Activated CD4-positive, alpha-beta memory T cell treated with anti-CD3 and anti-CD28 coated beads for 36 hours (primary cell): ENCODE measurements around the gene IGSF9. TPM values are rescaled to one million over a fixed set of nuclear protein-coding genes. Genes with fewer than 3 reads are reported as not detected.

ENCODE experiments used
- CTCF ChIA-PET: fragments of 350-600 bp; sonication (Branson Sonifier 250); formaldehyde crosslinking; loops from one replicate; lab custom pipeline; 2021; ENCODE audit warnings: antibody characterized with exemption, inconsistent platforms; lab: Charles Lee
- POLR2A ChIA-PET: fragments of 350-600 bp; sonication (Branson Sonifier 250); formaldehyde crosslinking; loops from one replicate; lab custom pipeline; 2021; ENCODE audit warnings: antibody characterized with exemption; lab: Charles Lee
- DNase-seq: peaks from one replicate; pipeline ENCODE4 v3.0.0-alpha.2; 2020
- H3K27ac Mint-ChIP-seq: one replicate; pipeline ENCODE4 v1.8.0; 2021; ENCODE audit warnings: mixed read lengths
- H3K27me3 Mint-ChIP-seq: one replicate; pipeline ENCODE4 v1.8.0; 2021; ENCODE audit warnings: mixed read lengths
- H3K36me3 Mint-ChIP-seq: one replicate; pipeline ENCODE4 v1.8.0; 2021; ENCODE audit warnings: mixed read lengths
- H3K4me1 Mint-ChIP-seq: one replicate; pipeline ENCODE4 v1.8.0; 2021; ENCODE audit warnings: low read depth, mixed read lengths
- H3K4me3 Mint-ChIP-seq: one replicate; pipeline ENCODE4 v1.8.0; 2021; ENCODE audit warnings: mild to moderate bottlenecking, mixed read lengths
- H3K9me3 Mint-ChIP-seq: one replicate; pipeline ENCODE4 v1.8.0; 2021; ENCODE audit warnings: mixed read lengths
- intact Hi-C: fragments of 100-400 bp; cut with micrococcal nuclease; formaldehyde crosslinking; loops from one replicate; pipeline ENCODE4 v1.15.1; 2023
- total RNA-seq, 2 experiments: library from RNA; stranded (reverse); gene quantifications; one replicate each; pipeline ENCODE4 v1.2.3, GENCODE V29; 2021

IGSF9 gene
- total RNA-seq, 2 experiments from 2014 or later, result 0.05 TPM; not detected in 1

DNA sequence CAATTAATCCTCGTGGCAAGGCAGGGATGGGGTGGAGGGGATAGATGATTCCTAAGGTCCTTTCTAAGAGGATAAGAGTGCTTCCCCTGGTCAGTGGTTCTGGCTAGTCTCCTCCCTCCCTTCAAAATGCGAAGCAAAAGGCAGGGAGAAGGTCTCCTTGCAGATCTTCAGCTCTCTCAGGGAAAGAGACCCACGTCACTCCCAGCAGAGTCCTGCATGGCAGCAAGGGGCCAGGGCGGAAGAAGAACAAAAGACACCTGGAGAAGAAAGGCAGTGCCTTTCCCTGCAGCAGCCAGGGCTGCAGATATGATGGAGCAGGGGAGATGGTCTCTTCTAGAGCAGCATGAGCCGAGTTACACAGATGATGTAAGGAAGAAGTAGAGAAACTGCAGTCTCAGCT lies 38.3 kb upstream of the IGSF9 start:
- Mint-ChIP-seq H3K36me3 (no peaks in the 10 kb centered on the region), H3K4me3 (no peak overlapping the region), H3K27me3 (peaks cover 25% of the 10 kb centered on the region), H3K9me3 (no peaks in the 10 kb centered on the region), H3K4me1 (no peaks in the 10 kb centered on the region), H3K27ac (no peak overlapping the region)
- intact Hi-C loops, result no loop called here
- DNase-seq, result no peak
- CTCF ChIA-PET, result no interaction called here
- POLR2A ChIA-PET, result no interaction called here

DNA sequence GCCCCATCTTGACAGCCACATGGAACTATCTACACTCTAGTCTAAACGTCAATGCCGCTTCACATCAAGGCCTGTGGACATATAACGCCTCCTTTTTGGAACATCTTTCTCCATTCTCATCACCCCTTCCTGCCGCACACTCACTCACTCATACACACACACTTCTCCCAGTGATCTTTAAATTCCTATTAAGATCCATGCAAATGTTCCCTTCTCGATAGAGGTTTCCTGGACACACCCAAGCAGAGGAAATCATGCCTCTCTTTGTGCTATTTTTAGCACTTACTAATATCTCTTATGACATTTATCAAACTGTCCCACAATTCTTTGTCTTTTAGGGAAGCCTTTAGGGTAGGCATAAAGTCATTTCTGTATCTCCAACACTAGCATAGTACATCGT lies 36.9 kb upstream of the IGSF9 start:
- CTCF ChIA-PET, result no interaction called here
- H3K27me3 Mint-ChIP-seq, result peaks cover 30% of the 10 kb centered on the region
- intact Hi-C loops, result no loop called here

DNA sequence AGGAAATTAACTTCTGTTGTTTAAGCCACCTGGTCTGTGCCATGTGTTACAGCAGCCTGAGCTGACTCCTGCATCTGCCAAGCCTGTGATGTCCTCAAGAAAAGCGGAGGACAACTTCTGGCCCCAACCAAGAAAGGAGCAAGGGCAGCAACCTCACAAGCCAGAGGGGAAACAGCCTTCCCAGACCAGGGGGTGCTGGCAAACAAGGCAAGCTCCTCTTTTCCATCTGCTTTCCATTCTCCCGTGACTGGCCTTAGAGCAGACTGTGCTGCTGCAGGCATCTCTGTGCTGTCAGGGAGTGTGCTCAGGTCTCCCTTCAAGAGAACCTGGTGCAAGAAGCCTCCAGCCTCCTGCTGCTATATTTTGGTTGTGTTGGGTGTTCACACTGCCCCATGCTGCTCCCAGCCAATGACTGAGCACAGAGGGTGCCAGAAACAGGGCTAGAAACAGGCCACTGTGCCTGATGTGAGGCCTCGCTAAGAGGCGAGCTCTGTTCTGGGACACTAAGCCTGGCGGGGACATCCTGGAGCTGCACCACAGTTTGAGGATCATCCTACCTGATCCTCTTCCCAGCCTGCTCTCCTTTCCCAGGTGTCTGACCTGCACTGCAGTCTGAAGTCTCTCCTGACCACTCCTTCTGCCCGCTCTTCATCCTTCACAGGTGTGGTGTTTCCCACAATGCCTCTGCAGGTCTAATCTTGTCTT lies 36.1 kb upstream of the IGSF9 start:
- Mint-ChIP-seq H3K9me3 (no peaks in the 10 kb centered on the region), H3K4me1 (no peaks in the 10 kb centered on the region), H3K36me3 (no peaks in the 10 kb centered on the region), H3K27me3 (peaks cover 30% of the 10 kb centered on the region), H3K4me3 (no peak overlapping the region), H3K27ac (no peak overlapping the region)
- DNase-seq, result no peak
- ChIA-PET CTCF (no interaction called here), POLR2A (no interaction called here)
- intact Hi-C loops, result no loop called here

More for the DNA sequence above, 36.9 kb upstream of the IGSF9 start:
- no peak overlapping the region for H3K27ac Mint-ChIP-seq
- POLR2A ChIA-PET, result no interaction called here
- H3K9me3 Mint-ChIP-seq, result no peaks in the 10 kb centered on the region
- no peaks in the 10 kb centered on the region for H3K4me1 Mint-ChIP-seq
- H3K4me3 Mint-ChIP-seq, result no peak overlapping the region
- H3K36me3 Mint-ChIP-seq, result no peaks in the 10 kb centered on the region
- DNase-seq, result no peak

GRCh38 chr1:159980786-159981185 lies 35.4 kb upstream of the IGSF9 start:
- Mint-ChIP-seq H3K9me3 (no peaks in the 10 kb centered on the region), H3K36me3 (no peaks in the 10 kb centered on the region), H3K27ac (no peak overlapping the region), H3K27me3 (peaks cover 29% of the 10 kb centered on the region), H3K4me1 (no peaks in the 10 kb centered on the region), H3K4me3 (no peak overlapping the region)
- intact Hi-C loops, result no loop called here
- ChIA-PET POLR2A (no interaction called here), CTCF (no interaction called here)
- no peak for DNase-seq

GRCh38 chr1:159980076-159980475 lies 34.7 kb upstream of the IGSF9 start:
- no peaks in the 10 kb centered on the region for H3K4me1 Mint-ChIP-seq
- H3K27me3 Mint-ChIP-seq, result peaks cover 29% of the 10 kb centered on the region
- intact Hi-C loops, result no loop called here
- POLR2A ChIA-PET, result no interaction called here
- H3K27ac Mint-ChIP-seq, result no peak overlapping the region
- DNase-seq, result no peak
- CTCF ChIA-PET, result no interaction called here
- no peak overlapping the region for H3K4me3 Mint-ChIP-seq
- no peaks in the 10 kb centered on the region for H3K36me3 Mint-ChIP-seq
- H3K9me3 Mint-ChIP-seq, result no peaks in the 10 kb centered on the region

- DNase-seq, result no peak
- CTCF ChIA-PET, result interaction anchor here (0.6 to 0.8 kb wide), 3 partner anchors 27 to 79 kb away, joined by 3 to 5 read pairs (median 3); no protein-coding TSS in a partner anchor
- Mint-ChIP-seq H3K4me1 (no peaks in the 10 kb centered on the region), H3K27ac (no peak overlapping the region), H3K4me3 (no peak overlapping the region), H3K36me3 (no peaks in the 10 kb centered on the region), H3K9me3 (no peaks in the 10 kb centered on the region), H3K27me3 (peaks cover 26% of the 10 kb centered on the region)
- intact Hi-C loops, result no loop called here
- POLR2A ChIA-PET, result no interaction called here
Observed at GRCh38 chr1:159979257-159979656, 33.8 kb upstream of the IGSF9 start.

DNA sequence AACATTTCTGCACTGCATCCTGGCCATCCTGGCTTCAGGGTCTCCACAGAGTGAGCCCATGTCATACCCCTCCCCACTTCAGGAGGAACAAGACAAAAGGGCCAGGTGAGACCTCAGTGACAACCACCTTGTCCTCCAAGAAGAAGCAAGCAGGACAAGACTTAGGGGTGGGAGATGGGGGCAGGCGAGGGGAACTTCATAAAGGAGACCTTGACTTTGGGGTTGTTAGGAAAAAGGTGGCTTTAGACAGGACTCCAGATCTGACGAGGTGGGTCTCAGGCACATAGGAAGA lies 32.6 kb upstream of the IGSF9 start:
- H3K27me3 Mint-ChIP-seq, result peaks cover 24% of the 10 kb centered on the region
- CTCF ChIA-PET, result no interaction called here
- no peaks in the 10 kb centered on the region for H3K4me1 Mint-ChIP-seq
- H3K4me3 Mint-ChIP-seq, result no peak overlapping the region
- POLR2A ChIA-PET, result no interaction called here
- H3K9me3 Mint-ChIP-seq, result no peaks in the 10 kb centered on the region
- no peaks in the 10 kb centered on the region for H3K36me3 Mint-ChIP-seq
- intact Hi-C loops, result no loop called here
- no peak for DNase-seq
- no peak overlapping the region for H3K27ac Mint-ChIP-seq

- no peaks in the 10 kb centered on the region for H3K9me3 Mint-ChIP-seq
- intact Hi-C loops, result no loop called here
- CTCF ChIA-PET, result interaction anchor here (0.6 kb wide), 1 partner anchor 33 kb away, joined by 3 read pairs; no protein-coding TSS in a partner anchor
- H3K4me1 Mint-ChIP-seq, result no peaks in the 10 kb centered on the region
- no peak overlapping the region for H3K4me3 Mint-ChIP-seq
- H3K27ac Mint-ChIP-seq, result no peak overlapping the region
- no peaks in the 10 kb centered on the region for H3K36me3 Mint-ChIP-seq
- peaks cover 23% of the 10 kb centered on the region for H3K27me3 Mint-ChIP-seq
- POLR2A ChIA-PET, result no interaction called here
- DNase-seq, result no peak
Observed at GRCh38 chr1:159977364-159978106, 32.1 kb upstream of the IGSF9 start.

DNA sequence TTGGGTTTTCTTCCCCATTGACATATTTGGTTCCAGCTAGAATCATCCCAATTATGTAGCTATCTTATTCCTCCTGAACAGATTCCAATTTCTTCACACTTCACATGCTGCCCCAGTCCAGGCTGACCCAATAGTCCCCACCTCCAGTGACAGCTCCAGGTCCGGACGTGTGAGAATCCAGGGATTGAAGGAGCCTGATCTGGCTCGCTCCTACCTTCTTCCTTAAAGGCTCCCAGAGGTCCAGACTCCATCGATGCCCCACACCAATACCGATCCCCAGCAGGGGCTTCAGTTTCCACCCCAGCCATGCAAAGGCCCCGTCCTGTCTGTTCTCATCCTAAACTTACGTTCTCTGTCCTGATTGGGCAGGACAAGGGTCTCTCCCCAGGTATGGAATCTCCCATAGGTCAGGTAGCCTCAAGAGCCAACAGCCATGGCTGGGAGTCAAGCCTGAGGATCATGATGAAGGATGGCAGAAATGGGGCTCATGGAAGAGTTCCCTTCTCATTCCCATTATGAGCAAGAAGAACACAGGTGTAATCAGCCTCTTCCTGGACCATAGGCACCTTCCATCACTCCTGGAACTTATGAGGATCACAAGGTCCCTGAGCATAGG lies 29.0 kb upstream of the IGSF9 start:
- no peak for DNase-seq

DNA sequence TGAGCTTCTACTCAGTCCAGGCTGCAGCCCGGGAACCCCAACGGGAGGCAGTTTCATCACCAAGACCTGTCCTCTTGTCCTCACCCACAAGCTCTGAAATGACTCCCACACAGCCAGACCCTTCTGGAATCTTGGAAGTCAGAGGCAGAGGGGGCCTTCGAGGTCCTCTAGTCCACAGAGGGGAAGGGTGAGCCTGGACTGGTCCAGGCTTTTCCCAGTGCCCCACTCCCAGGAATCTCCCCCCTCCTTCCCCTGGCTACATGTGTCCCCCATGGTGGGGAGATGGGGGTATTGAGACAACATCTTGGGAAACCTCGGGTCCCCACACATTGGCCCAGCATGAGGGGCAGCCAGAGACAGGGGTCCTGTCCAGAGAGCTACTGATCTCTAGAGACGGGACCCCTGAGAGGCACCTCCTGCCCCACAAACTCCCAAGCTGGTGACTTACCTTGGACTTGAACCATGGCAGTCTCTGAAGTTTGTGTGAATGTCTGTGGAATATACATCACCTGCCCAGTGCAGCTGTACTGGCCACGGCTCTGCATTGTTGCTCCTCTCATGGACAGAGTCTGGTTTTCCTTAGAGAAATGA lies 28.0 kb upstream of the IGSF9 start:
- Mint-ChIP-seq H3K36me3 (no peaks in the 10 kb centered on the region), H3K27ac (no peak overlapping the region), H3K4me3 (no peak overlapping the region), H3K27me3 (peaks cover 22% of the 10 kb centered on the region), H3K4me1 (no peaks in the 10 kb centered on the region), H3K9me3 (no peaks in the 10 kb centered on the region)
- CTCF ChIA-PET, result interaction anchor here (3.7 kb wide), 1 partner anchor 33 kb away, joined by 23 read pairs; no protein-coding TSS in a partner anchor
- no peak for DNase-seq
- POLR2A ChIA-PET, result no interaction called here
- intact Hi-C loops, result no loop called here

More for the DNA sequence above, 29.0 kb upstream of the IGSF9 start:
- H3K4me3 Mint-ChIP-seq, result no peak overlapping the region
- intact Hi-C loops, result no loop called here
- POLR2A ChIA-PET, result no interaction called here
- H3K27ac Mint-ChIP-seq, result no peak overlapping the region
- H3K36me3 Mint-ChIP-seq, result no peaks in the 10 kb centered on the region
- H3K27me3 Mint-ChIP-seq, result peaks cover 20% of the 10 kb centered on the region
- CTCF ChIA-PET, result interaction anchor here (3.7 kb wide), 1 partner anchor 32 kb away, joined by 23 read pairs; no protein-coding TSS in a partner anchor
- no peaks in the 10 kb centered on the region for H3K9me3 Mint-ChIP-seq
- H3K4me1 Mint-ChIP-seq, result no peaks in the 10 kb centered on the region

GRCh38 chr1:159972443-159973205 lies 27.2 kb upstream of the IGSF9 start:
- CTCF ChIA-PET, result interaction anchor here (0.7 to 3.7 kb wide), 2 partner anchors 34 to 48 kb away, joined by 3 to 23 read pairs; no protein-coding TSS in a partner anchor
- H3K36me3 Mint-ChIP-seq, result no peaks in the 10 kb centered on the region
- no peak overlapping the region for H3K27ac Mint-ChIP-seq
- no peaks in the 10 kb centered on the region for H3K4me1 Mint-ChIP-seq
- POLR2A ChIA-PET, result no interaction called here
- H3K27me3 Mint-ChIP-seq, result peaks cover 26% of the 10 kb centered on the region
- intact Hi-C loops, result no loop called here
- no peaks in the 10 kb centered on the region for H3K9me3 Mint-ChIP-seq
- no peak for DNase-seq
- H3K4me3 Mint-ChIP-seq, result no peak overlapping the region
